ENCODE data around the gene PITPNM2. TPM values are rescaled to one million over a fixed set of nuclear protein-coding genes. Genes with fewer than 3 reads are reported as not detected.

PITPNM2 gene
- total and polyA plus RNA-seq, 9 of the 15 experiments (the other 6 are each of a cell fraction or from before 2014, with no cell fraction given), result 0.03 to 10.8 (median 2.9) TPM

- TF ChIP-seq RAD21 (CRISPR knock-in tag; conservative IDR thresholded peaks at IDR 0.05 in 1 of 2, IDR thresholded peaks at IDR 0.05 in 1 of 2) (peak in 1 of 2 experiments; percentile 58; a peak in 2 of 4 replicates), HNRNPK (IDR thresholded peaks at IDR 0.05; ENCODE audit: low read depth, low read length, poor library complexity, severe bottlenecking) (no peak), SMAD4 (CRISPR knock-in tag; conservative IDR thresholded peaks at IDR 0.05) (peak; percentile 94), POLR2B (IDR thresholded peaks at IDR 0.05; ENCODE audit: low read depth, partially characterized antibody) (no peak), FOXA3 (CRISPR knock-in tag; conservative IDR thresholded peaks at IDR 0.05 in 1 of 2, IDR thresholded peaks at IDR 0.05 in 1 of 2) (no peak), GATAD2B (IDR thresholded peaks at IDR 0.05; ENCODE audit: borderline replicate concordance) (peak; percentile 44; the same call in 1 of the 2 replicates), BRF1 (IDR thresholded peaks at IDR 0.05; ENCODE audit: borderline replicate concordance, extremely low read depth, insufficient read length) (no peak), POLR2G (IDR thresholded peaks at IDR 0.05; ENCODE audit: low read depth, low read length) (peak; percentile 78), THAP12 (CRISPR knock-in tag; IDR thresholded peaks at IDR 0.05) (0 out of 2 replicates have a peak, but pooled peaks have one; percentile 4), RB1 (IDR thresholded peaks at IDR 0.05; ENCODE audit: low read depth) (peak; percentile 80), FOXK1 (CRISPR knock-in tag; IDR thresholded peaks at IDR 0.05; ENCODE audit: borderline replicate concordance) (no peak), MECOM (CRISPR knock-in tag; IDR thresholded peaks at IDR 0.05) (no peak), GABPA (tag; conservative IDR thresholded peaks at IDR 0.05; ENCODE audit: low read depth) (peak; percentile 60), U2AF1 (optimal IDR thresholded peaks at IDR 0.05; ENCODE audit: low read depth, low read length) (peak; percentile 55), ZZZ3 (IDR thresholded peaks at IDR 0.05) (no peak), RHOXF2B (CRISPR knock-in tag; conservative IDR thresholded peaks at IDR 0.05) (no peak), CHD2 (IDR thresholded peaks at IDR 0.05; ENCODE audit: low read depth, low read length) (no peak), PHF20 (IDR thresholded peaks at IDR 0.05; ENCODE audit: partially characterized antibody) (no peak), HNRNPL (IDR thresholded peaks at IDR 0.05; ENCODE audit: low read depth, low read length) (peak; percentile 17; the same call in 1 of the 2 replicates)
- TF ChIP-seq, protein P1, sequence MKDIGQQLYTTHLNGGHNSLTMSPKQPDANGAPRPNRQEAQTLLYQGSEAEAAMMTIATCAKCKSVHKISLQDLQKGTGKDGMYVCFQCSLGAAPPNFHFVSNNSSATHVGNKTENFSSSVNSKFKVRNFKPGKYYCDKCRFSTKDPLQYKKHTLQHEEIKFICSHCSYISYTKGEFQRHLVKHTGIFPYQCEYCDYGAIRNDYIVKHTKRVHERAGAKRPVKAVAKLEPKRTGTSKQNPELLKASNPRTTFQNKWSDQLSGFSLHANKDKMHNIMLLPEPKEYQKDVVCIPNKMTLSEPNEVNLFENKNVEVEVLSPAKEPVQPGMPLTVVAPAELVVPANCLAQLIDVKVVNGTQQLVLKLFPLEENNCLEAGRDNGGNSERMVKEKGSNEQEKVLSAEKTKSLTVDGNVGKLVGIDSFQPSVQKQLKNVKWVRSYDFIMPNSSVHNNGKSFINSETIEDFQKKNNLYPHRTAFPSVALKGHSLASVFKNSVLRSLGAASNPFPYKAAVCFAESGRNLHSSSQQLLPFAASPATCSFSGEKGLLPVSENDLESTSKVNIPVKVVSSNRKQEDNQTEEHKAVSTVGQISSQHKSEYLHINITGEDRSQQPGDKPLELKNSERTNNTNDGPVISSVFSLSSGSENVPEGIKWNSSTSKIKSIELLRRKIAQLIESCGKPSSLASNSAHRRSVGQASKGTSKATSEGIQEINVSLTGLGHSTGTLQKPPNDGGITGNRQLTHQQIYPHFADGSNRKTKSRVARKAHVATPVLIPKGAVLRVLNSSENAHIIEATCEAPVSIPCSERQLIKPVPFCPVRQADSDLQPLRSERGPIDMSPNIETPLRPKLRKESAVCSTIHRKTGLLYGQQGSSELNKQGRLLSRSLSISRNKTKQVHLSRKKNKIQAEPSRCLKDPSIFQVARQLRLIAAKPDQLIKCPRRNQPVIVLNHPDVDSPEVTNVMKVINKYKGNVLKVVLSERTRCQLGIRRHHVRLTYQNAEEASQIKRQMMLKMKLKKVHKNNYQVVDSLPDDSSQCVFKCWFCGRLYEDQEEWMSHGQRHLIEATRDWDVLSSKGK (CRISPR knock-in tag; IDR thresholded peaks at IDR 0.05), result no peak
- TF ChIP-seq, protein P2, sequence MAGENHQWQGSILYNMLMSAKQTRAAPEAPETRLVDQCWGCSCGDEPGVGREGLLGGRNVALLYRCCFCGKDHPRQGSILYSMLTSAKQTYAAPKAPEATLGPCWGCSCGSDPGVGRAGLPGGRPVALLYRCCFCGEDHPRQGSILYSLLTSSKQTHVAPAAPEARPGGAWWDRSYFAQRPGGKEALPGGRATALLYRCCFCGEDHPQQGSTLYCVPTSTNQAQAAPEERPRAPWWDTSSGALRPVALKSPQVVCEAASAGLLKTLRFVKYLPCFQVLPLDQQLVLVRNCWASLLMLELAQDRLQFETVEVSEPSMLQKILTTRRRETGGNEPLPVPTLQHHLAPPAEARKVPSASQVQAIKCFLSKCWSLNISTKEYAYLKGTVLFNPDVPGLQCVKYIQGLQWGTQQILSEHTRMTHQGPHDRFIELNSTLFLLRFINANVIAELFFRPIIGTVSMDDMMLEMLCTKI (IDR thresholded peaks at IDR 0.05; ENCODE audit: partially characterized antibody), result no peak
These were observed at the start of gene PITPNM2 (continued) for GRCh38 chr12:123150744-123151456.

All from K562 (cell line).